Panc1 (cell line): ENCODE data around the gene IL1A.

ENCODE experiments used
- POLR2AphosphoS5 ChIP-seq: IDR thresholded peaks from 2 replicates; pipeline ENCODE4 v1.6.1; 2012; ENCODE audit warnings: mild to moderate bottlenecking, low read depth, low read length, moderate library complexity
- TCF7L2 ChIP-seq: IDR thresholded peaks from 2 replicates; pipeline ENCODE4 v1.6.1; 2011; ENCODE audit warnings: mild to moderate bottlenecking, low read depth, low read length, inconsistent platforms
- TF ChIP-seq, protein P1 (sequence below): fragments of 450-650 bp; IDR thresholded peaks from 2 replicates; pipeline ENCODE4 v1.5.1; 2017; ENCODE audit warnings: mild to moderate bottlenecking
- TF ChIP-seq, protein P2 (sequence below), 2 experiments: IDR thresholded peaks; 2 replicates each; pipeline ENCODE4 v1.6.1; 2011 to 2012; ENCODE audit warnings: low read depth in 2 of 2, control low read depth in 1 of 2, low read length in 1 of 2, mild to moderate bottlenecking in 1 of 2, moderate library complexity in 1 of 2; ENCODE audit not compliant: insufficient read depth in 1 of 2

DNA sequence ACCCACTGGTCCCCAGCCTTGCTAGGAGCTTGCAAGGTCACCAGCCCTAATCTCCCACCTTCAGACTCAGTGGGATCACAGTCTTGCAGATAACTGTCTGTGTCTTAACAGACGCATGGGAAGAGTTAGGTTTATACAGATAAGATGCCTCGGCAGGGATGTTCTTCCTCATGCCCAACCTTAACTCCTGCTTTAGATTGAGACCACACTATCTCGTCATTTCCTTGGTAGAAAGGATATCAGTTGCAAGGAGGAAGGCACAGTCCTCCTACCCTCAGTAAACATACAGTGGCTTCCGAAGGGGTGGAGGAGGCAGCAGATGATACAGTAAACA lies 56.3 kb downstream of the IL1A start:
- TF ChIP-seq, protein P1, sequence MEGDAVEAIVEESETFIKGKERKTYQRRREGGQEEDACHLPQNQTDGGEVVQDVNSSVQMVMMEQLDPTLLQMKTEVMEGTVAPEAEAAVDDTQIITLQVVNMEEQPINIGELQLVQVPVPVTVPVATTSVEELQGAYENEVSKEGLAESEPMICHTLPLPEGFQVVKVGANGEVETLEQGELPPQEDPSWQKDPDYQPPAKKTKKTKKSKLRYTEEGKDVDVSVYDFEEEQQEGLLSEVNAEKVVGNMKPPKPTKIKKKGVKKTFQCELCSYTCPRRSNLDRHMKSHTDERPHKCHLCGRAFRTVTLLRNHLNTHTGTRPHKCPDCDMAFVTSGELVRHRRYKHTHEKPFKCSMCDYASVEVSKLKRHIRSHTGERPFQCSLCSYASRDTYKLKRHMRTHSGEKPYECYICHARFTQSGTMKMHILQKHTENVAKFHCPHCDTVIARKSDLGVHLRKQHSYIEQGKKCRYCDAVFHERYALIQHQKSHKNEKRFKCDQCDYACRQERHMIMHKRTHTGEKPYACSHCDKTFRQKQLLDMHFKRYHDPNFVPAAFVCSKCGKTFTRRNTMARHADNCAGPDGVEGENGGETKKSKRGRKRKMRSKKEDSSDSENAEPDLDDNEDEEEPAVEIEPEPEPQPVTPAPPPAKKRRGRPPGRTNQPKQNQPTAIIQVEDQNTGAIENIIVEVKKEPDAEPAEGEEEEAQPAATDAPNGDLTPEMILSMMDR: no peak
- TF ChIP-seq POLR2AphosphoS5 (no peak), TCF7L2 (no peak)
- TF ChIP-seq, protein P2, sequence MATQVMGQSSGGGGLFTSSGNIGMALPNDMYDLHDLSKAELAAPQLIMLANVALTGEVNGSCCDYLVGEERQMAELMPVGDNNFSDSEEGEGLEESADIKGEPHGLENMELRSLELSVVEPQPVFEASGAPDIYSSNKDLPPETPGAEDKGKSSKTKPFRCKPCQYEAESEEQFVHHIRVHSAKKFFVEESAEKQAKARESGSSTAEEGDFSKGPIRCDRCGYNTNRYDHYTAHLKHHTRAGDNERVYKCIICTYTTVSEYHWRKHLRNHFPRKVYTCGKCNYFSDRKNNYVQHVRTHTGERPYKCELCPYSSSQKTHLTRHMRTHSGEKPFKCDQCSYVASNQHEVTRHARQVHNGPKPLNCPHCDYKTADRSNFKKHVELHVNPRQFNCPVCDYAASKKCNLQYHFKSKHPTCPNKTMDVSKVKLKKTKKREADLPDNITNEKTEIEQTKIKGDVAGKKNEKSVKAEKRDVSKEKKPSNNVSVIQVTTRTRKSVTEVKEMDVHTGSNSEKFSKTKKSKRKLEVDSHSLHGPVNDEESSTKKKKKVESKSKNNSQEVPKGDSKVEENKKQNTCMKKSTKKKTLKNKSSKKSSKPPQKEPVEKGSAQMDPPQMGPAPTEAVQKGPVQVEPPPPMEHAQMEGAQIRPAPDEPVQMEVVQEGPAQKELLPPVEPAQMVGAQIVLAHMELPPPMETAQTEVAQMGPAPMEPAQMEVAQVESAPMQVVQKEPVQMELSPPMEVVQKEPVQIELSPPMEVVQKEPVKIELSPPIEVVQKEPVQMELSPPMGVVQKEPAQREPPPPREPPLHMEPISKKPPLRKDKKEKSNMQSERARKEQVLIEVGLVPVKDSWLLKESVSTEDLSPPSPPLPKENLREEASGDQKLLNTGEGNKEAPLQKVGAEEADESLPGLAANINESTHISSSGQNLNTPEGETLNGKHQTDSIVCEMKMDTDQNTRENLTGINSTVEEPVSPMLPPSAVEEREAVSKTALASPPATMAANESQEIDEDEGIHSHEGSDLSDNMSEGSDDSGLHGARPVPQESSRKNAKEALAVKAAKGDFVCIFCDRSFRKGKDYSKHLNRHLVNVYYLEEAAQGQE (IDR thresholded peaks at IDR 0.05; ENCODE audit: insufficient read depth in 1 of 2, low read depth in 2 of 2, low read length in 1 of 2): no peak
